ENCODE measurements around the gene FKBP2.

The FKBP2 gene

DNA sequence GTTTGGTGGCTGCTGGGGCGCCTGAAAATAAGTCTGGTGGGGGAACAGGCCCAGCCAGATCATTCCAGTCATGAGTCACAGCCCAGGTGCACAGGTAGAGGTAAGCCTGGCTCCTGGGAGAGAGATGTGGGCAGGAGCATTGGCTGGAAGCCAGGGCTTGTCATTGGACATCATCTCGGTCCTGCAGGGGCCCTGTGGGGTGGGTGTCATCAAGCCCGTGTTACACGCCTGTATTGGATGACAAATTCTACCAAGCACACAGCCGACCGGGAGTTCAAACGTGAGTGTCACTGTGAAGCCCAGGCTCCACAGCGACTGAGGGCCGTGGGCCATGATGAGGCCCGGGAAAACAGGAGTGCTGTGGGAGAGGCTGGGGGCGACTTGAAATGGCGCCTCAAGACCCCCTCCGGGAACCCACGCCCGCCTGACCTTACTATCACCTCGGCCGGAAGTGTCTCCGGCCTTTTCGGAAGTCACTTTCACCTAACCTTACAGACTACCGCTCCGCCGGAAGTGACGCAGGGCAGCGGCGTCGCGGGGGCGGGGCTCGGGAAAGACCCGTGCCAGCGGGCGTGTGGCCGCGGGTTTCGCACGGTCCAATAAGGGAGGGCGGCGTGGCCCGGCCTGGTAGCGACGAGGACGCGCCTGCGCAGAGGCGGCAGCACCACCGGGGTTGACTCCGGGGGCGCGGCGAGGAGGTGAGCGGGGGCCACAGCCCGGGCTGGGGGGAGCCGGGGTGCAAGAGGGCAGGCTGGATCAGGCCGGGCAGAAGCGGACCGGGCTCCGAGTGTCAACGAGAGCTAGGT lies at the start of gene FKBP2:
Gene FKBP2, plus strand, starts transcription at position 661 of the 806 bp plus-strand sequence. CDS start 1,293 bp downstream, outside the sequence.
- peak; percentile 96 for DNase-seq (ENCODE audit: low read depth)

DNA sequence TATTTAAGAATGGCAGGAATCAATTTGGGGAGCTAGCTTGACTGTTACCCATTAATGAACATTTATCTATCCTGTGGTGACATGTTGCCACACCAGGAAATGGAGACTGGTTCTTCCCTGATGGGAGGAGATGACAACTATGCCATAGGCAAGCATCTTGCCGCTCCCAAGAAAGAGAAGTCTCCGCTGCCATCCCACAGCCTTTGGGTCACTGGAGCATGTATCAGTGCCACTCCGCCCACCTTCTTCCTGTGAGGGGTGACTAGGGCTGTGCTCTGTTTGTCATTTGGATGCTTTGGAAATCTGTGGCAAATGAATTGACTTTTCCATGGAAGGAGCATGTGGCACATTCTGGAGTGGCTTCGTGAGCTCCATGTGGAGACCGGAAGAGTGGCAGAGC lies 48.5 kb upstream of the FKBP2 start:
- no peak for DNase-seq (ENCODE audit: low read depth)

DNA sequence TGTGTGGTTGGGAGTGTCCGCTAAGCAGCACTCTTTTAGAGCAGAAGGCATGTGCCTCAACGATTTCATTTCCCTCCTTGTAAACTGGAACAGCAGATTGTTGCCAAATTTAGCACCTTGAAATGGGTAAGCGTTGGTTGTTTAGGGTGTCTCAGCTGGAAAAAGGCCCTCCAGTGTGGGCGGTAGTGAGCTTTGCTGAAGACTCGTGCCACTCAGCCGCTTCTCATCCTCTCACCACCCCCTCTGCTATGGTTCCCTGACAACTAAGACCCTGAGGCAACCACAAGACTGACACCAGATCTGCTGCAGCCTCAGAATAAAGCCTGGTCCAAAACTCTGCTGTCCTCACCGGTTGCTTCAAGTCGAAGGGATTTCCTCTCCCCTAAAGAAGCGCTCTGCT lies 44.3 kb upstream of the FKBP2 start:
- DNase-seq (ENCODE audit: low read depth), result no peak

DNA sequence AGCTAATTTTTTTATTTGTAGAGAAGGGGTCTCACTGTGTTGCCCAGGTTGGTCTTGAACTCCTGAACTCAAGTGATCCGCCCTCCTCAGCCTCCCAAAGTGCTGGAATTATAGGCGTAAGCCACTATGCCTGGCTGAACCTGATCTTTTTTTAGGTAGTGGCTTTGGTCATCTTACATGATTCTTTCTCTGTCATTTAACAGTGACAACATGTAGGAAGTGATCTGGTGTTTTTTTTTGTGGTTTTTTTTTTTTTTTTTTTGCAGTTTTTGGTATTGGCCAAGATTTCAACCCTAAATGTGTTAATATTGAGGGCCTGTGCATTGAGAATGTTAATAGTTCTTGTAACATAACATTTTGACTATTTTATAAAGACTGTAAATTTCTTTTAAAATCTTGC lies 42.4 kb upstream of the FKBP2 start:
- no peak for DNase-seq (ENCODE audit: low read depth)

DNA sequence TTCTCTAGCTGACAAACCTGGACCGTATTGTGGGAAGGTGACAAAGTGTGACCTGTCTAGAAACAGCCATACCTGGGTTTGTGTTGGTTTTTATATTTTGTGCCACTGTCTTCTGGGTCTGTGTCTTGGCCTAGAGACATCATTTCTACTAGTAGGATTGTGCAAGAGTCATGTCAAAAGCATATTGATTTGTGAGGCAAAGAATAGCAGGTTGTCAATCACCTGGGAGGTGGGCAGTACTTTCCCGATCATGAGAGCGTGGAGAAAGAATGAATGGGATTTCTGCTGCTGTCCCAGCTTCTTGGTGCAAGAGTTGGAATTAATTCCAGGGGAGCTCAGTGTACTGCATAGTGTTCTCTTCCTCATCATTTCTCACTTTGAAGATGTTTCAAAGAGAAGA lies 39.4 kb upstream of the FKBP2 start:
- DNase-seq (ENCODE audit: low read depth), result no peak

DNA sequence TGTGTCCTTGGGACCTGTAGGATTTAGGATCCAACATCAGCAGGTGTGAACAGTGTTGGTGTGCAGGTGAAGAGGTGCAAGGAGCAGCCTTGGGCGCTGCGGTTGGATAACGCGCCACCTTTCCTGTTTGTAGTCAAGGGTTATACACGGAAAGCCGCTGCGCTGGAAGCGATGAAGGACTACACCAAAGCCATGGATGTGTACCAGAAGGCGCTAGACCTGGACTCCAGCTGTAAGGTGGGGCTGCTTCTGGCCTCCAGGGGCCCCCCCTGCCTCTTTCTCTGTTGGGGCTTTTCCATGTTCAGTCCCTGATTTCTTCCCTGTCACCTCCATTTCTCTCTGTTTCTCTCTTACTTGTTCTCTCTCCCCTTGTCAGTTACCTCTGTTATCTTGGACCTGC lies 37.9 kb upstream of the FKBP2 start:
- DNase-seq (ENCODE audit: low read depth), result no peak

DNA sequence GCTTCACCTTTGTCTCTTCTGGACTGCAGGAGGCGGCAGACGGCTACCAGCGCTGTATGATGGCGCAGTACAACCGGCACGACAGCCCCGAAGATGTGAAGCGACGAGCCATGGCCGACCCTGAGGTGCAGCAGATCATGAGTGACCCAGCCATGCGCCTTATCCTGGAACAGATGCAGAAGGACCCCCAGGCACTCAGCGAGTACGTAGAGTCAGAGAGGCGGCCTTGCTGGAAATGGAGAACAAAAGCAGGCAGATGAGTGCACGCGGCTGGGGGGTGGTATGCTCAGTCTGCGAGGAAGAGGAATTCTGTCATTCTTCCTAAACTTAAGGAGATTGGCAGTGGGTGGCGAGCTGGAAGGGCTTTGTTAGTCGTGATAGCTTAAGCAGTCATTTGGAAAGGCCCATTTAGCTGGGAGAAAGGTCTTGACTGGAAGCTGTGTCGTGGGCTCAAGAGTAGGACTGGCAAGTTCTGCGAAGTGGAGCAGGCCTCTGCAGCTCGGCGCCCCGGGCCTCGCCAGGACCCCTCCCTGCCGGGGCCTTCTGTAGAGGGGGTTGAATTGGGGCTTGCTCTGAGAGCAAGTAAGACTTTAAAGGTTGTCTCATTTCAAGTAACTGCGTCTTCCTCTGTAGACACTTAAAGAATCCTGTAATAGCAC lies 37.3 kb upstream of the FKBP2 start:
- no peak for DNase-seq (ENCODE audit: low read depth)

DNA sequence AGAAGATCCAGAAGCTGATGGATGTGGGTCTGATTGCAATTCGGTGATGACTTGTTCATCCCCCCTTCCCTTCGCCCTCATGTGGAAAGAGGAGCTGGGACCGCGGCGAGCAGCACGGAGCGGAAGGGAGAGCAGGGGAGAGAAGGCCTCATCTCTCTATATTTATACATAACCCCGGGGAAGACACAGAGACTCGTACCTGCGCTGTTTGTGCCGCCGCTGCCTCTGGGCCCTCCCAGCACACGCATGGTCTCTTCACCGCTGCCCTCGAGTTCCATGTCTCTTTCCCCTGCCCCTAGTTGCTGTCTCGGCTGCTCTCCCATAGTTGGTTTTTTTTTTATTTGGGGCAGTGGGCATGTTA lies 36.8 kb upstream of the FKBP2 start:
- DNase-seq (ENCODE audit: low read depth), result no peak

DNA sequence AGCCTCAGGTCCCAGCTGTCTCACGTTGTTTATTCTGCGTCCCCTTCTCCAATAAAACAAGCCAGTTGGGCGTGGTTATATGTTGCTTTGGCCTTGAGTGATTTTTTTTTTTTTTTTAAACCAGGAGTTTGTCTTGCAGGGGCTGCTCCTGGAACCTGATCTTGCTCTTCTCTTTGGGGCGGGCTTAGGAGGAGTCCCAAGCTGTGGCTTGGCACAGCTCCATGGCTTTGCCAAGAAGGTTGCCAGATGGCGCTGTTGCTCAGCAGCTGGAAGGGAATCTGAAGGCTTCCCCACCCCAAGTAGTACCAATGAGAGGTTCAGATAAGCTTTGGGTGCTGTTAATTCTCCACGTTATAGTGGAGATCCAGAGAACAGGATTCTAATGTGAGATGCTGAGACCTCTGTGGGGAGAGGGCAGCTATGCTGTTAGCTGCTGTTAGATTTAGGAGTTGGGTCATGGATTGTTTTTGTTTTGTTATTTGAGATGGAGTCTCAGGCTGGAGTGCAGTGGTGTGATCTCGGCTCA lies 36.4 kb upstream of the FKBP2 start:
- peak; percentile 67 for DNase-seq (ENCODE audit: low read depth)

DNA sequence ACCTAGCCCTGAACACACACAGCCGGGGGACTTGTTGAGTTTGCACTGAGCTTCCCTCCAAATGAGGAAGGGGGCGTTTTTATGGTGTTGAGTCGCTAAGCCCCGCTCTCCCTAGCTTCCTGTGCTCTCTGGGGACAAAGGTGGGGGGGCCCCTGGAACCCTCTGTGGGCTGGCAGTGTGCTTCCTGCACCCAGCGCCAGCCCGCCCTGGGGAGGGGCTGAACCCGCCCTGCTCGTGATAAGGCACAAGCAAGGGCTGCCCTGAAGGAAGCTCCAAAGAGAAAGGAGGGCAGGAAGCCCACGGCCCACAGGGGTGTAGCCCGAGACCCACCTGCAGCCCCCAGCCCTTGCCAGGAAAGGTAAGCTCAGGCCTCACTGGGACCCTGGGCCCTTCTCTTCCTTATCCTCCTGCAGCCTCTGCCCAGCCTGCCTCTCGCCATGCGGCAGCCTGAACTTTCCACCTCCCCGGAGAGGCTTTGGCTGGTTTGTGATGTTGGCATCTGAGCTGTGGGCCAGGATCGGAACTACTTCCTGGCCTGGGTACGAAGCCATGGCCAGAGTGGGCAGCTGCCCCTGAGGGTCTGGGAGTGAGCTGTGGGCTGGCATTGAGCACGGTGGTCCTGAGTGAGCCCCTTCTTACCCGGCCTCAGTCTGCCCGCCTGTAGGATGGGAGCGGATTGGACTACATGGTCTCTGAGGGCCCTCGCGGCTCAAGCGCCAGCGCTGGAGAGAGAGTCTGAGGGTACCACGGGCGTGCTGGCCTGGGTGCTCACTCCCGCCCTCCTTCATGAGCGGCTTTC lies 34.2 kb upstream of the FKBP2 start, which contains the start of gene FERMT3:
Gene FERMT3, plus strand, starts transcription at position 265 of the 799 bp plus-strand sequence. CDS start 644 bp downstream, outside the sequence.
- DNase-seq (ENCODE audit: low read depth), result peak; percentile 59

DNA sequence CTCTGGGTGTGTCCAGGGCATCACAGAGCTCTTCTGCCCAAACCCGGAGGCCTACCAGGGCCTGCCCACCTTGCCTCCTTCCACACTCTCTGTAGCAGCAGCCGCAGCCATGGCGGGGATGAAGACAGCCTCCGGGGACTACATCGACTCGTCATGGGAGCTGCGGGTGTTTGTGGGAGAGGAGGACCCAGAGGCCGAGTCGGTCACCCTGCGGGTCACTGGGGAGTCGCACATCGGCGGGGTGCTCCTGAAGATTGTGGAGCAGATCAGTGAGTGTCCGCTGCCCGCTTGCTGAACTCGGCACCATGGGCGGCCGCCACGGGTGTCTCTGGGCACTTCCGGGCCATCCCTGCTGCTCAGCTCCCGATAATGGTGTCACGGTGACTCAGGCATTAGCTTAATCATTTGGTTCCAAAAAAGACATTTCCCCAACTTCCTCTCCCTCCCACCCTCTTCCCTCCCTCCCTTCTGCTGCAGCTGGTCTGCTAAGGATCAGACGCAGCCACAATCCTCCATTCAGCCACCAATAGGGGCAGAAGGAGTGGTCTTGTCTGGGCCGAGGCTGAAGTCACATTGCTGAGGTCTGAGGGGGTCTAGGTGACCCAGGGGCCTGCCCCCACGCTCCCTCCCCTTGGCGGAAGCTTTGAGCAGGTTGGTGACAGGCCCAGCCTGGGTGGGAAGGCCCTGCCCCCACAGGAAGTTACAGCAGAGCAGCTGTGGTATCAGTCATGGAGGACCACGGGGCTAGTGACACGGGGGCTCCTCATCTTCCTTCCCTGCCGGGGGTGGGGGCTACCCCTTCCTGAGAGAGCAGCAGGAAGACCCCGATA lies 33.4 kb upstream of the FKBP2 start:
- peak; percentile 59 for DNase-seq (ENCODE audit: low read depth)

DNA sequence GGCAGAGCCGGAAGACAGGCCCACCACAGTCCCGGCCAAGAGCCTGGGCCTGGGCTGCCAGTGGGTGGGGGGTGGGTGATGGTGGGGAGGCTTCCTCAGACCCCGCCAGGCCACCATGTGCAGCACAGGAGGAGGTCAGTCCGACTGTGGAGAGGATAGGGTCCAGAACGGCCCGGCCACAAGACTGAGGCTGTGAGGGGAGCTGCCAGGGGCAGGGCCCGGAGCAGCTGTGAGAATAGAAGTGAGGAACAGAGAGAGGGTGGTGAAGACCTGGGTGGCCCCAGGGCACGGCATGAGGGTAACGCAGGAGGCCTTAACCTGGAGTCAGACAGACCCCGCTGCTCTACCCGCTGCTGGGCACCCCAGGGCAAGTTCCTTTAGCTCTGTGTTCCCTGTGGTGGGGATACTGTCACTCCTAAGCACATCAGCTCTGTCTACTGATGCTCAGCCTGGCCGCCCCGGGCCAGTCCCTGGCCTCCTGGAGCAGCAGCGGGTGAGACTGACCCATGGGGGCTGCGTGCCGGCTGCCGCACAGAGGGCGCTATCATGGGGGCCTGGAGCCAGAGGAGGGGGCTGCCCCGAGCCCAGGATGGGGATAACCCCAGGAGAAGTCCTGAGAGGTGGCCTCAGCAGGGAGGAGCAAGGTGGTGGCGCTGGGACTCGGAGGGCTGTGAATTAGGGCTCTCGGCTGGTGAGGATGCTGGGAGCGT lies 32.7 kb upstream of the FKBP2 start:
- DNase-seq (ENCODE audit: low read depth), result no peak

DNA sequence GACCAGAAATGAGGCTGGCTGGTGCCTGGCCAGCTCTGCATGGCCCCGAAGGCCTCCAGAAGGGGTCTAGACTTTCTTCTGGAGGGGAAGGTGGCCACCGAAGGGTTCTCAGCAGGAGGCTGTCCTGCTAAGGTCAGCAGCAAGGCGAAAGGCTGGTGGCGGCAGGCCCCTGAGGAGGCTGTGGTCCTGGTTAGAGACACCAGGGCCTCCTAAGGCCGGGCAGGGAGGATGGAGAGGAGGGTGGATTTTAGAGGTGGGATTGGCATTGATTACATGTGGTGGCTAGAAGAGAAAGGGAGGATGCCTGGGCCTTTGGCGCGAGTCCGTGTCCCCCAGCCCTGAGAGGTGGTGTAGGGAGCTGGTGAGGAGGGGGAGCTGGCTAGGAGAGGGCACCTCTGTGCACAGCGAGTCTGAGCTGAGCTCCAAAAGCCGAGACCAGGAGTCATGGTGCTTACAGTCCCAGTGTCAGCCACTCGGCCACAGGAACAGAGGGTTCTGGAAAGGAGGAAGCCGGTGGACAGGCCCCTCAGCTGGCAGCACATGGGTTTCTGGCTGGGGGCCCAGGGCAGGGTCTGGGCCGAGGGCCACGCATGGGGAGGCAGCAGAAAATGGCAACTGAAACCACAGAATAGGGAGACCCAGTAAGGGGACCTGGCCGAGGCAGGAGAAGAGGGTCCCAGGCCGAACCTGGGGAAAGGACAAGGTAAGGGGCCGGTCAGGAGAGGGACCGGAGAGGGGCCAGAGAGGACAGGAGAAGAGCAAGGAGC lies 31.9 kb upstream of the FKBP2 start:
- DNase-seq (ENCODE audit: low read depth), result no peak

DNA sequence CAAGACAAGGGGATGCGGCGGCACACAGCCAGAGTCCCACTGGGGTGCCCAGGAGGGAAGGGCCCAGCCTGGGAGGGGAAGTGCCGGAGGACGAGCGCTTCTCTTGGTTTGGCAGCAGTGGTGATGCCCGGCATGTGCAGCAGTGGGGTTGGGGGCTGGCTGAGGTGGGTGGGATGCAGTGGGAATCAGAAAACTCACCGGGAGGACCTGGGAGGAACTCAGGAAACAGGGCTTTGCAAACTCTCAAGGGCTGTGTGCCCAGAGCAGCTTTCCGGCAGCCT lies 31.4 kb upstream of the FKBP2 start:
- DNase-seq (ENCODE audit: low read depth), result no peak

DNA sequence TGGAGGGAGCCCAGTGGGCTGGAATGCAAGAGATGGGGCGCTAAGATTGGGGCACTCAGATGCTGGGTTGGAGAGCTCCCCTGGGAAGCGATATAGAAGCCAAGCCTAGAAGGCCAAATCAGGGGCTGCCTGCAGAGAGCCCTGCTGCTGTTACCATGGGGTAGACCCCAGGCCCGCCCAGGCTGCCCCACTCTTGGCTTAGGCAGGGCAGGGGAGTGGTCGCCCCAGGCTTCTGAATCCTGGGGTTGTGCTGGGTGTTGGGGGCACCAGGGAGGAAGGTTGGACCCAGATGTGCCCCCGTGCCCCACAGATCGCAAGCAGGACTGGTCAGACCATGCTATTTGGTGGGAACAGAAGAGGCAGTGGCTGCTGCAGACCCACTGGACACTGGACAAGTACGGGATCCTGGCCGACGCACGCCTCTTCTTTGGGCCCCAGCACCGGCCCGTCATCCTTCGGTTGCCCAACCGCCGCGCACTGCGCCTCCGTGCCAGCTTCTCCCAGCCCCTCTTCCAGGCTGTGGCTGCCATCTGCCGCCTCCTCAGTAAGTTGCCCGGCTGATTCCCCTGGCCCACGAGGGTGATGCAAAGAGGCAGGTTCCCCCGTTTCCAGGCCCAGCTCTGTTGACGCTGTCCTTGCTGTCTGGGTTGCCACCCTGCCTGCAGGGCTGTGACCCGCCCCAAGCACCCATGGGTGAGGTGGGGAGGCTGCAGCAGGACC lies 30.4 kb upstream of the FKBP2 start:
- no peak for DNase-seq (ENCODE audit: low read depth)

DNA sequence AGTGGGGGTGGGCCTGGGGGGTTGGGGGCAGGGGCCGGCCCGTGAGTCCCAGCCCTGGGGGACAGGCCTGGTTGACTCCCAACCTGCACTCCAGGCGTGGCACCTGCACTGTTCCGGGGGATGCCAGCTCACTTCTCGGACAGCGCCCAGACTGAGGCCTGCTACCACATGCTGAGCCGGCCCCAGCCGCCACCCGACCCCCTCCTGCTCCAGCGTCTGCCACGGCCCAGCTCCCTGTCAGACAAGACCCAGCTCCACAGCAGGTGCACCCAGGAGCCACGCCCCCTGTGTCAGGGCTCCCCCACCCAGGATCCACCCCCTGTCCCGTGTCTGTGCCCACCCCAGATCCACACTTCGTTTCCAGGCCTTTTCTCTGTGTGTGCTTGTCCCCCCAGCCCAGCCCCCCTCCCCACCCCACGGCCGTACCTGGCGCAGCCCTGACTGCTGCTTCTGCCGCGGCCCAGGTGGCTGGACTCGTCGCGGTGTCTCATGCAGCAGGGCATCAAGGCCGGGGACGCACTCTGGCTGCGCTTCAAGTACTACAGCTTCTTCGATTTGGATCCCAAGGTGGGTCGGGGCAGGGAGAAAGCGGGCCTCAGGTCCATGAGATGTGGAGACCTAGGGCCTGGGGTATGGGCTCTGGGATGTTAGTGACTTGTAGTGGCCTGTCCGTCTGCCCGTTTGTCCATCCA lies 29.6 kb upstream of the FKBP2 start:
- DNase-seq (ENCODE audit: low read depth), result no peak

DNA sequence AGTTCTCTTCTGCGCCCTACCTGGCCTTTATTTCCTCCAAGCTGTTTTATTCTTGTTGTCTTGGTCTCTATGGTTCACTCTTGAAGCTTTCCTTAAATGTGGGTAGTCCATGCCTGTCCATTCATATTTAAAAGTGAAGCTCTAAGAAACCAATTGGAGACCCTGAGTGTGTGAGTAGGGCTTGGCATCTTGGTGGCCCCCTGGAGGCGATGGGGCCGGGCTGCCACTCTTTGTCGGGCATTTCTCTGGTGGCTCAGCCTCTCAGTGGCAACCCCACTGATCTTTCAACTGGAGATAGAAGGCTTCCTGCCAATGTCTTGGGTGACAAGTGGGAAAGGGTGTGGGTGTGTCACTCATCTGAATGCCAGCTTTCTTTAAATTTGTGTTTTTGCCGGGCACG lies 24.0 kb upstream of the FKBP2 start:
- DNase-seq (ENCODE audit: low read depth), result no peak

DNA sequence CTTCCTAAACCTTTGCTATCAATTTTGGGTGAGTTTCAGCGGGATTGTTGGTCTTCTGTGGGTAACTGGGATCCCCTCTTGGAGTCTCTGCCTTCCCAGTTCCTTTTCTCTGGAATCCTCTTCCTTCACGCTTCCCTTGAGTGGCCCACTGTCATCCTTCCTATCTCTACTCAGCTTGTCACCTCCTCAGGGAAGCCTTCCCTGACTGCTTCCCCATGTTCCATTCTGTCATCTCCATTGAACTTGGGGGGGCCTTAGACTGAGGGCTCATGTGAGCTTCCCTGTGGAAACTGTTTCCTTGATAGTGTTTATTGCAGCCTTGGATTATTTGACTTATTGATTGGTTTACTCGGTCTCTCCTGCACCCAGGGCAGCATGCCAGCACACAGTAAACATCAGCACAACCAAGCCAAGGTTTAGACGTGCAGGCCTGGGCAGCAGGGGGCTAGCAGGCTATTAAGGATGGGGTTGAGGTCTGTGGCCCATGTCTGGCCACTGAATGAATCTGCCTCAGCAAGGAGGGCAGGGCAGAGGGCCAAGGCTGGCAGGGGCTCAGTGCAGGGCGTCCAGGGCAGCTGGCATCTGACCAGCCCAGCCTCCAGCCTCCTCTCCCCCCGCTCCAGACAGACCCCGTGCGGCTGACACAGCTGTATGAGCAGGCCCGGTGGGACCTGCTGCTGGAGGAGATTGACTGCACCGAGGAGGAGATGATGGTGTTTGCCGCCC lies 22.1 kb upstream of the FKBP2 start:
- no peak for DNase-seq (ENCODE audit: low read depth)

DNA sequence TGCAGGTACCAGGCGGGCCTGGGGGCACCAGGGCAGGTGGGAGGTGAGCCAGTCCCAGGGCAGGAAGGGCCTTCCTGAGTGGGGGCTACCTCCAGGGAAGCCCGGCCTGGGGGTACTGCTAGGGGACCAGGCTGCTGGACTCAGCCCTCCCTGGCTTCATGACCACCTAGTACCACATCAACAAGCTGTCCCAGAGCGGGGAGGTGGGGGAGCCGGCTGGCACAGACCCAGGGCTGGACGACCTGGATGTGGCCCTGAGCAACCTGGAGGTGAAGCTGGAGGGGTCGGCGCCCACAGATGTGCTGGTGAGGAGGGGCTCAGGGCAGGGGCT lies 21.6 kb upstream of the FKBP2 start:
- DNase-seq (ENCODE audit: low read depth), result no peak
